Measurements from ENCODE around the gene LIN7C.
"Not testable (repeated sequence)": the region's sequence is repeated elsewhere in the genome, so short reads cannot be mapped to it uniquely, and the experiment has no call there.

Gene LIN7C

GRCh38 chr11:27470166-27470565 is 36.4 kb downstream of the LIN7C start:
- no peak for DNase-seq (ENCODE audit: low spot score)

GRCh38 chr11:27468995-27469695 is 37.4 kb downstream of the LIN7C start:
- no peak for DNase-seq (ENCODE audit: low spot score)

GRCh38 chr11:27468209-27468994 is 38.2 kb downstream of the LIN7C start:
- DNase-seq (ENCODE audit: low spot score): peak; percentile 57

GRCh38 chr11:27467181-27467913 is 39.2 kb downstream of the LIN7C start:
- peak; percentile 72 for DNase-seq (ENCODE audit: low spot score)

GRCh38 chr11:27466363-27466762 is 40.2 kb downstream of the LIN7C start:
- no peak for DNase-seq (ENCODE audit: low spot score)

- no peak for DNase-seq (ENCODE audit: low spot score)
These were observed 40.9 kb downstream of the LIN7C start for GRCh38 chr11:27465629-27466028.

- no peak for DNase-seq (ENCODE audit: low spot score)
These were observed 41.7 kb downstream of the LIN7C start for GRCh38 chr11:27464909-27465308.

GRCh38 chr11:27464289-27464696 is 42.3 kb downstream of the LIN7C start:
- DNase-seq (ENCODE audit: low spot score): peak; percentile 84

- no peak for DNase-seq (ENCODE audit: low spot score)
These were observed 44.0 kb downstream of the LIN7C start for GRCh38 chr11:27462543-27462942.

- DNase-seq (ENCODE audit: low spot score): no peak
These were observed 46.2 kb downstream of the LIN7C start for GRCh38 chr11:27460158-27460978.

- peak; percentile 52 for DNase-seq (ENCODE audit: low spot score)
These were observed 47.4 kb downstream of the LIN7C start for GRCh38 chr11:27459191-27459590.

GRCh38 chr11:27458182-27458581 is 48.4 kb downstream of the LIN7C start:
- no peak for DNase-seq (ENCODE audit: low spot score)

GRCh38 chr11:27456795-27457329 is 49.7 kb downstream of the LIN7C start:
- DNase-seq (ENCODE audit: low spot score): no peak

- DNase-seq (ENCODE audit: low spot score): peak; percentile 55
These were observed 50.3 kb downstream of the LIN7C start for GRCh38 chr11:27456140-27456794.

- DNase-seq (ENCODE audit: low spot score): no peak
These were observed 50.9 kb downstream of the LIN7C start for GRCh38 chr11:27455667-27456066.

- no peak for DNase-seq (ENCODE audit: low spot score)
These were observed 52.9 kb downstream of the LIN7C start for GRCh38 chr11:27453701-27454100.

- DNase-seq (ENCODE audit: low spot score): no peak
These were observed 54.4 kb downstream of the LIN7C start for GRCh38 chr11:27452147-27452546.

GRCh38 chr11:27451244-27451965 is 55.2 kb downstream of the LIN7C start:
- no peak for DNase-seq (ENCODE audit: low spot score)

GRCh38 chr11:27448184-27448540 is 58.4 kb downstream of the LIN7C start:
- DNase-seq (ENCODE audit: low spot score): not testable (repeated sequence)

All from LoVo (cell line).